ENCODE measurements around the gene TST.

- TF ChIP-seq CTCF (optimal IDR thresholded peaks at IDR 0.05 in 1 of 3, IDR thresholded peaks at IDR 0.05 in 1 of 3, conservative IDR thresholded peaks at IDR 0.05 in 1 of 3; ENCODE audit: extremely low read depth in 1 of 3, insufficient read depth in 2 of 3, low read length in 3 of 3) (peak in 2 of 3 experiments; percentile 10 to 61), EZH2 (IDR thresholded peaks at IDR 0.05; ENCODE audit: low read length) (no peak)
Observed at GRCh38 chr22:36977401-36977861, 41.8 kb downstream of the TST start.
